Measurements from ENCODE around the gene HUWE1.
A peak's percentile ranks its signal among the peaks of the same experiment; 100 is the strongest.
"Not testable (repeated sequence)": the region's sequence is repeated elsewhere in the genome, so short reads cannot be mapped to it uniquely, and the experiment has no call there.

The HUWE1 gene

GRCh38 chrX:53686151-53686885 is at the start of gene HUWE1:
Gene HUWE1 (minus strand): TSS chrX:53686719. CDS start chrX:53654107, 32,612 bp downstream.
- peak; percentile 92 for DNase-seq

DNA sequence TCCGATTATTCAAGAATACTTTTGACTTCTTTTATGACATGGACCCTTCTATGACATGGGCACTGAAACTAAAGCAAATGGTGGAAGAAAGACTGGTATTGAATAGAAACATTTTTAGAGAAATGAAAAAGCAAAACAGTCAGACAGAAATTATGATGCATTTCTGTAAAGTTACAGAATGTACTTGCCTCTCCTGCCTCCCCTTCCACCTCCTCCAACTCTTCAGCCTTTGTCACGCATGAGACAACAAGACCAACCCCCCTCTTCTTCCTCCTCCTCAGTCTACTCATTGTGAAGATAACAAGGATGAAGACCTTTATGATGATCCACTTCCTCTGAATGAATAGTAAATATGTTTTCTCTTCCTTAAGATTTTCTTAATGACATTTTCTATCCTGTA is 46.3 kb upstream of the HUWE1 start:
- no peak for DNase-seq

DNA sequence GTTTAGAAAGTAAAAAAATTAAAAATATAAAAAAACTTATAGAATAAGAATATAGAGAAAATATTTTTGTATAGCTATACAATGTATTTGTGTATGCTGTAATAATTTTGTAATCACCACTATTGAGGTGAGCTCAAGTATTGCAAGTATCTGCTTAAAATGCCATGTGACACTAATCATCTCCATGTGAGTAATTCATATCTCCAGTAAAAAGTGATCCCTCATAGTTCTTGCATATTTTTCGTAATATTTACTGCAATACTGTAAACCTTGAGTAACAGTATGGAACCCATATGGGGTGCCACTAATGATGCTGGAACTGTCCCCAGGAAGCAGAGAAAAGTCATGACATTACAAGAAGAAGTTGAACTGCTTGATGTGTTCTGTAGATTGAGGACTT is 43.2 kb upstream of the HUWE1 start:
- no peak for DNase-seq

DNA sequence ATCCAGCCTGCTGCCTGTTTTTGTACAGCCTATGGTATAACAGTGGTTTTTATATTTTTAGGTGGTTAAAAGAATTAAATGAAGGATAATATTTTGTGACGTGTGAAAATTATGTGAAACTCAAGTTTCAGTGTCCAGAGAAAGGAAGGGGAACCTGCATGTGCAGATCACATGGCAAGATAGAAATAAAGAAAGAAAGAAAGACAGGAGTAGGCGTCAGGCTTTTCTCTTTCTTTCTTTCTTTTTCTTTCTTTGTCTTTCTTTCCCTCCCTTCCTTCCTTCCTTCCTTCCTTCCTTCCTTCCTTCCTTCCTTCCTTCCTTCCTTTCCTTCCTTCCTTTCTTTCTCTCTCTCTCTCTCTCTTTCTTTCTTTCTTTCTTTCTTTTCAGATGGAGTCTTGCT is 42.0 kb upstream of the HUWE1 start:
- DNase-seq: no peak

GRCh38 chrX:53724872-53725271 is 38.4 kb upstream of the HUWE1 start:
- DNase-seq: no peak

- DNase-seq: no peak
Measured at GRCh38 chrX:53723381-53723780, 36.9 kb upstream of the HUWE1 start.

GRCh38 chrX:53721610-53722009 is 35.1 kb upstream of the HUWE1 start:
- not testable (repeated sequence) for DNase-seq

DNA sequence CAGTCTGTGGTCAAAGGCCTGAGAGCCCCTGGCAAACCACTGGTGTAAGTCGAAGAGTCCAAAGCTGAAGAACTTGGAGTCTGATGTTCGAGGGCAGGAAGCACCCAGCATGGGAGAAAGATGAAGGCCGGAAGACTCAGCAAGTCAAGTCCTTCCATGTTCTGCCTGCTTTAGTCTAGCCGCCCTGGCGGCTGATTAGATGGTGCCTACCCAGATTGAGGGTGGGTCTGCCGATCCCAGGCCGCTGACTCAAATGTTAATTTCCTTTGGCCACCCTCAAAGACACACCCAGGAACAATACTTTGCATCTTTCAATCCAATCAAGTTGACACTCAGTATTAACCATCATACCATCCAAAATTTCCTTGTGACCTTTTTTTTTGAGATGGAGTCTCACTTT is 33.1 kb upstream of the HUWE1 start:
- DNase-seq: not testable (repeated sequence)

DNA sequence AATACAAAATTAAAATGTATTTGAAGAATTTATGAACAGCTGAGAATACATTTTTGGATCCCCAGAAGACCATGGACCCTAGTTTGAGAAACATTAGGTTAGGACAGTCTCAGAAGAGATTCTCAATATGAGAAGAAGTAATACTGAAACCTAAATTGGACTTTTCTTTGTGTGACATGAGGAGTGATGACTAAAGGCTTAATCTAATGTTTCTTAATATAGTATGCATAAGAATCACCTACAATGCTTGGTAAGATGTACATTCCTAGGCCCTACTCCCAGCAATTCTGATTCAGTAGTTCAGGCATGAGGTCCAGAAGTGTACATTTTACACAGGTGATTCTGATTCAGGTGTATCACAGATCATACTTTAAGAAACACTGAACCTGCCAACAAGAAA is 31.6 kb upstream of the HUWE1 start:
- DNase-seq: no peak

- no peak for DNase-seq
Measured at GRCh38 chrX:53717205-53717604, 30.7 kb upstream of the HUWE1 start.

- DNase-seq: no peak
Measured at GRCh38 chrX:53716328-53717088, 30.0 kb upstream of the HUWE1 start.

- no peak for DNase-seq
Measured at GRCh38 chrX:53715346-53715924, 28.9 kb upstream of the HUWE1 start.

- DNase-seq: peak; percentile 39
Measured at GRCh38 chrX:53714580-53715345, 28.2 kb upstream of the HUWE1 start.

- DNase-seq: no peak
Measured at GRCh38 chrX:53713987-53714579, 27.6 kb upstream of the HUWE1 start.

DNA sequence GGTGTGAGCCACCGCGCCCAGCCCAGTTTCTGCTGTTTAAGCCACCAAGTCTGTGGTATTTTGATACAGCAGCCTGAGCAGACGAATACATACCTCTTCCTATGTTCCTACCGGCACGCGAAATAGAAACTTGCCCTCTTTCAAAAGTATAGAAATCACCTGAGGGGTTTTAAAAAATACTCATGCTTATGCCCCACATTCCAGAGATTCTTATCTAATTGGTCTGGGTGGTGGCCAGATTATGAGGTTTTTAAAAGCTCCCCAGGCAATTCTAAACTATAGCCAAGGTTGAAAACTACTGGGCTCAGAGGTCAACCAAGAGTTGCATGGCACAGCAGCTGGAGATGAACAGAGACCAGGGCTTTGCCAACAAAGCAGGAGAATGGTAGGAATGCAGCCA is 24.9 kb upstream of the HUWE1 start:
- DNase-seq: no peak

DNA sequence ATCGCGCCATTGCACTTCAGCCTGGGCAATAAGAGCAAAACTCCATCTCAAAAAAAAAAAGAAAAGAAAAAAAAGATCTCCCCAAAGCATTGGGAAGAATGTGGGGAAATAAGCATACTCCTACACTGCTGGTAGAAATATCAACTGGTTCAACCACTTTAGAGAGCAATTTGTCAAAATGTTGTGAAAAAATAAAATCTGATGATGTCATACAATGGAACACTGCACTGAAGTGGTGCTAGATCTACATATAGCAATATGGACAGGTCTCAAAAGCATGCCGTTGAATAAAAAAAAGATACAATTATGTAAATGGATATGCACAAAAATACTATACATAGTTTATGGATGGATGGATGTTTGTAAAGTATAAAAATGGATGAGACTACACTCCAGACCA is 18.3 kb upstream of the HUWE1 start:
- no peak for DNase-seq

DNA sequence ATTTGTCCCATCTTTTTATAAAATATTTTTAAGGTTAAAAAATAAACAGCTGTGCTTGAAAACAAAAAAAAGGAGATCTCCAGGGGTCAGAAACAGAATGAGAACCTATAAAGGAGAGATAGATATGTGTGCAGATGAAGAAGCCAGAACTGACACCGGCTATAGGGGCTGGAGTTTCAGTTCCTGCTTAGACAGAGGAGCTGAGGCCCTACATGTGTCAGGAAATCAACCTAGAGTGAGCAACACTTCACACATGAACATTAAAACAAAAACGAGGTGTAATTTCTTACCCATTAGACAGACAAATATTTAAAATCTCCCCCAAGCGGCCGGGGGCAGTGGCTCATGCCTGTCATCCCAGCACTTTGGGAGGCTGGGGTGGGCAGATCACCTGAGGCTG is 17.8 kb upstream of the HUWE1 start:
- no peak for DNase-seq

DNA sequence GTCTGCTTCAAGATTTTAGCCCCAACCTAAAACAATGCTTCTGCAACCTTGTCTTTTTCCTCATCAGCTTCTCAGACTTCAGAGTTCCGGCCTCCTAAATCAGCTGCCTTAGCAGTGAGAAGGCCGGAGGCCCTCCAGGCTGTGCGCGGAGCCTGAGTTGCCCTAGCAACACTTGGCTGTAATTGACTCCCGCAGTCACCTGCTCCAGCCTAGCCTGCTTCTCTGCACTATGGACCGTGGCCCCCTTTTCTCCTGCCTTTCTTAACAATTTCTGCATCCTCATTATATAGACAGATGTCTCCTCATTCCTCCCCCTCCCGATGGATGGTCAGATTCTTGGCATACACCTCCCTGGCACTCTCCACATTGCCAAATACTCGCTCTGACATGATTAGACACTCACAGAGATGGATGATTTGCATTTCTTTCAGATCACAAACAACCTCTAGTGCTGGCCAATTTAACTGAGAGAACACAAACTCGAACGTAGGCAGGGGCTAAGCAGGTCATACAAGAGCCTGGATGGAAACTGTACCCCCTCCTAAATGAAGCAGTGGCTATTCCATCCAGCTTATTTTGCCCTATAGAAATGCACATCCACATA is 9.5 kb upstream of the HUWE1 start:
- DNase-seq: no peak

GRCh38 chrX:53694642-53695041 is 8.1 kb upstream of the HUWE1 start:
- no peak for DNase-seq

GRCh38 chrX:53688300-53688699 is 1.8 kb upstream of the HUWE1 start:
- DNase-seq: no peak

DNA sequence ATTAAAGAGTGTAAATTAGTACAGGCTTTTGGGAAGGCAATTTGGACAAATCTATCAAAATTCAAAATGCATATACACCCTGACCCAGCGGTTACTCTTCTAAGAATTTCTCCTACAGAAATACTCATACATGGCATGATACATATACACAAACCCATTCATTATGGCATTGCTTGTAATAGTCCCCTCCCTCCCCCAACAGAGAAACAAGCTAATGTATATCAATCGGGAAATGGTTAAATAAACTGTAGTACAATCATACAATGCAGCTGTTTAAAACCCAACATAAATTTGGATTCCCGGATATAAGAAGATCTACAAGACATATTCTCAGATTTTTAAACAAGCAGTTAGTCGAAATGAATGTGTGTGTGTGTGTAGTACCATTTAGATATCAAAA is 808 bp downstream of the HUWE1 start:
- DNase-seq: peak; percentile 59

- DNase-seq: peak; percentile 65
Measured at GRCh38 chrX:53684415-53685192, 1.9 kb downstream of the HUWE1 start.
